GM12878 (cell line): ENCODE results near the gene PDE11A.

Experiments
- CUX1 ChIP-seq: IDR thresholded peaks from 2 replicates; pipeline ENCODE4 v1.6.1; 2012; ENCODE audit warnings: improper control_type of control experiment, low read depth, low read length; ENCODE audit not compliant: insufficient replicate concordance
- EGR1 ChIP-seq, 2 experiments: IDR thresholded peaks; 1 replicate in 1 of 2; 2 replicates in 1 of 2; pipeline ENCODE4 v1.6.1; 2011 to 2012; ENCODE audit warnings: low read depth in 2 of 2, low read length in 2 of 2, borderline replicate concordance in 1 of 2, mild to moderate bottlenecking in 1 of 2, moderate library complexity in 1 of 2
- EZH2 ChIP-seq: IDR thresholded peaks from 2 replicates; pipeline ENCODE4 v1.6.1; 2012; ENCODE audit warnings: low read depth, mild to moderate bottlenecking, control low read depth, inconsistent platforms, low read length, borderline replicate concordance; ENCODE audit not compliant: control insufficient read depth
- POLR2A ChIP-seq: IDR thresholded peaks from 2 replicates; pipeline ENCODE4 v1.6.1; 2011; ENCODE audit warnings: low read depth, mild to moderate bottlenecking, low read length
- TCF12 ChIP-seq: IDR thresholded peaks from 2 replicates; pipeline ENCODE4 v1.6.1; 2011; ENCODE audit warnings: low read depth, mild to moderate bottlenecking, low read length

- TF ChIP-seq POLR2A (no peak), EGR1 (IDR thresholded peaks at IDR 0.05; ENCODE audit: borderline replicate concordance in 1 of 2, low read depth in 2 of 2, low read length in 2 of 2) (no peak), CUX1 (no peak), EZH2 (no peak), TCF12 (no peak)
These were observed 342.2 kb downstream of the PDE11A start for GRCh38 chr2:177730363-177730762.
